ENCODE measurements around the gene NPC2.

- TF ChIP-seq CTCF (IDR thresholded peaks at IDR 0.05) (no peak), POLR2A (IDR thresholded peaks at IDR 0.05) (no peak)
Observed at GRCh38 chr14:74541225-74541624, 48.1 kb upstream of the NPC2 start.

Measured in lower leg skin (tissue), 3 donors.